Measurements from ENCODE around the gene REEP6.
"Not testable (repeated sequence)": the region's sequence is repeated elsewhere in the genome, so short reads cannot be mapped to it uniquely, and the experiment has no call there.

DNA sequence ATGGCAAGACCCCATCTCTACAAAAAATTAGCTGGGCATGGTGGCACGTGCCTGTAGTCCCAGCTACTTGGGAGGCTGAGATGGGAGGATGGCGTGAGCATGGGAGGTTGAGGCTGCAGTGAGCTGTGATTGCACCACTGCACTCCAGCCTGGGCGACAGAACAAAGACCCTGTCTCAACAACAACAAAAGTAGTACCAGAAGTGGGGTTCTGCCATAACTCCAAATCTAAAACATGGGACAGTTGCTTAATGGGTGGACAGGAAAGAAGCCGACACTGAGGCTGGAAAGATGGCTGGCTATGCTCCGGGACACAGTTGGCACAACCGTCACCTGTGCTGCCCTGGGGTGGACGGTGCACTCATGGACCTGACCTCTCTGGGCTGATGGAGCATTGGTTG, 44.7 kb downstream of the REEP6 start:
- TF ChIP-seq, protein P1, sequence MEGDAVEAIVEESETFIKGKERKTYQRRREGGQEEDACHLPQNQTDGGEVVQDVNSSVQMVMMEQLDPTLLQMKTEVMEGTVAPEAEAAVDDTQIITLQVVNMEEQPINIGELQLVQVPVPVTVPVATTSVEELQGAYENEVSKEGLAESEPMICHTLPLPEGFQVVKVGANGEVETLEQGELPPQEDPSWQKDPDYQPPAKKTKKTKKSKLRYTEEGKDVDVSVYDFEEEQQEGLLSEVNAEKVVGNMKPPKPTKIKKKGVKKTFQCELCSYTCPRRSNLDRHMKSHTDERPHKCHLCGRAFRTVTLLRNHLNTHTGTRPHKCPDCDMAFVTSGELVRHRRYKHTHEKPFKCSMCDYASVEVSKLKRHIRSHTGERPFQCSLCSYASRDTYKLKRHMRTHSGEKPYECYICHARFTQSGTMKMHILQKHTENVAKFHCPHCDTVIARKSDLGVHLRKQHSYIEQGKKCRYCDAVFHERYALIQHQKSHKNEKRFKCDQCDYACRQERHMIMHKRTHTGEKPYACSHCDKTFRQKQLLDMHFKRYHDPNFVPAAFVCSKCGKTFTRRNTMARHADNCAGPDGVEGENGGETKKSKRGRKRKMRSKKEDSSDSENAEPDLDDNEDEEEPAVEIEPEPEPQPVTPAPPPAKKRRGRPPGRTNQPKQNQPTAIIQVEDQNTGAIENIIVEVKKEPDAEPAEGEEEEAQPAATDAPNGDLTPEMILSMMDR (IDR thresholded peaks at IDR 0.05), result not testable (repeated sequence)
- TF ChIP-seq POLR2A (IDR thresholded peaks at IDR 0.05), result not testable (repeated sequence)

All from thyroid gland (tissue), 4 donors.